GM23338 (cell line): ENCODE data around the gene UBE3C. TPM values are rescaled to one million over a fixed set of nuclear protein-coding genes. Genes with fewer than 3 reads are reported as not detected.

Experiments
- ATAC-seq: fragments of 200-7000 bp; cut with Tn5 transposase; 3 replicates; pipeline ENCODE4 v1.9.1; 2020
- DNase-seq: peaks from one replicate; pipeline ENCODE4 v3.0.0-alpha.2; 2015; ENCODE audit warnings: low spot score
- H2AFZ ChIP-seq: fragments of 200-600 bp; sonication (generic); 2 replicates; pipeline ENCODE4 v1.8.0; 2016; ENCODE audit warnings: antibody characterized with exemption, mild to moderate bottlenecking, moderate library complexity
- H3F3A ChIP-seq: fragments of 200-600 bp; sonication (generic); replicated peaks from 2 replicates; pipeline ENCODE4 v1.8.0; 2017; ENCODE audit warnings: antibody characterized with exemption, mixed run types, low read depth
- H3K27ac ChIP-seq: fragments of 200-600 bp; sonication (generic); 2 replicates; pipeline ENCODE4 v1.6.1; 2016; ENCODE audit warnings: low read depth
- H3K27me3 ChIP-seq: fragments of 200-600 bp; sonication (generic); 2 replicates; pipeline ENCODE4 v1.8.0; 2016; ENCODE audit warnings: mild to moderate bottlenecking, mixed run types, moderate library complexity; ENCODE audit not compliant: insufficient read depth
- H3K36me3 ChIP-seq: fragments of 200-600 bp; sonication (generic); 2 replicates; pipeline ENCODE4 v1.8.0; 2016; ENCODE audit warnings: mild to moderate bottlenecking; ENCODE audit not compliant: insufficient read depth
- H3K4me1 ChIP-seq: fragments of 200-600 bp; sonication (generic); 2 replicates; pipeline ENCODE4 v1.8.0; 2016; ENCODE audit warnings: mild to moderate bottlenecking, moderate library complexity; ENCODE audit not compliant: insufficient read depth
- H3K4me2 ChIP-seq: fragments of 200-600 bp; sonication (generic); 2 replicates; pipeline ENCODE4 v1.7.1; 2017; ENCODE audit warnings: mixed run types
- H3K4me3 ChIP-seq: fragments of 200-600 bp; sonication (generic); 2 replicates; pipeline ENCODE4 v1.6.1; 2016; ENCODE audit warnings: mixed run types
- H3K79me2 ChIP-seq: fragments of 200-600 bp; sonication (generic); replicated peaks from 2 replicates; pipeline ENCODE4 v1.8.0; 2017; ENCODE audit warnings: mild to moderate bottlenecking; ENCODE audit not compliant: insufficient read depth
- H3K9me2 ChIP-seq: fragments of 200-600 bp; sonication (generic); 2 replicates; pipeline ENCODE4 v1.8.0; 2017; ENCODE audit not compliant: insufficient read depth
- H4K20me1 ChIP-seq: fragments of 200-600 bp; sonication (generic); replicated peaks from 2 replicates; pipeline ENCODE4 v1.8.0; 2017; ENCODE audit warnings: mild to moderate bottlenecking; ENCODE audit not compliant: insufficient read depth
- H3K27ac Mint-ChIP-seq: 2 replicates; pipeline ENCODE4 v1.8.0; 2020; ENCODE audit warnings: inconsistent platforms, mild to moderate bottlenecking, moderate library complexity, mixed read lengths
- H3K27me3 Mint-ChIP-seq: 3 replicates; pipeline ENCODE4 v1.8.0; 2022; ENCODE audit warnings: low read depth, mild to moderate bottlenecking, moderate library complexity, mixed read lengths, inconsistent platforms; ENCODE audit not compliant: insufficient read depth, poor library complexity
- H3K36me3 Mint-ChIP-seq: 3 replicates; pipeline ENCODE4 v1.8.0; 2021; ENCODE audit warnings: low read depth, mild to moderate bottlenecking, inconsistent platforms, moderate library complexity, mixed read lengths
- H3K4me1 Mint-ChIP-seq: 3 replicates; pipeline ENCODE4 v1.8.0; 2020; ENCODE audit warnings: mild to moderate bottlenecking, inconsistent platforms, mixed read lengths
- H3K4me3 Mint-ChIP-seq: 3 replicates; pipeline ENCODE4 v1.8.0; 2021; ENCODE audit warnings: moderate library complexity, mild to moderate bottlenecking, inconsistent platforms, mixed read lengths
- H3K9me3 Mint-ChIP-seq: 3 replicates; pipeline ENCODE4 v1.8.0; 2020; ENCODE audit warnings: moderate library complexity, mild to moderate bottlenecking, inconsistent platforms, mixed read lengths
- CREB1 ChIP-seq: fragments of 250-450 bp; sonication (Bioruptor Pico); IDR thresholded peaks from 2 replicates; pipeline ENCODE4 v1.5.0; 2020; ENCODE audit warnings: low read depth, mild to moderate bottlenecking, moderate library complexity
- ETS1 ChIP-seq: IDR thresholded peaks from 2 replicates; pipeline ENCODE4 v1.6.1; 2016; ENCODE audit warnings: antibody characterized with exemption
- EZH2 ChIP-seq: fragments of 200-600 bp; sonication (generic); IDR thresholded peaks from one replicate; pipeline ENCODE4 v1.8.0; 2017; ENCODE audit warnings: antibody characterized with exemption, mild to moderate bottlenecking, low read depth; ENCODE audit not compliant: unreplicated experiment
- EZH2phosphoT487 ChIP-seq: fragments of 200-600 bp; sonication (generic); IDR thresholded peaks from one replicate; pipeline ENCODE4 v1.8.1; 2018; ENCODE audit warnings: antibody characterized with exemption; ENCODE audit not compliant: unreplicated experiment
- JUNB ChIP-seq: IDR thresholded peaks from one replicate; pipeline ENCODE4 v1.6.1; 2016; ENCODE audit warnings: antibody characterized with exemption; ENCODE audit not compliant: unreplicated experiment
- NANOG ChIP-seq: IDR thresholded peaks from 2 replicates; pipeline ENCODE4 v1.6.1; 2016; ENCODE audit warnings: antibody characterized with exemption, borderline replicate concordance
- POLR2AphosphoS5 ChIP-seq: IDR thresholded peaks from 2 replicates; pipeline ENCODE4 v1.6.1; 2016; ENCODE audit warnings: antibody characterized with exemption, low read depth
- REST ChIP-seq: IDR thresholded peaks from one replicate; pipeline ENCODE4 v1.6.1; 2018; ENCODE audit warnings: antibody characterized with exemption; ENCODE audit not compliant: unreplicated experiment
- STAT1 ChIP-seq: IDR thresholded peaks from one replicate; pipeline ENCODE4 v1.6.1; 2016; ENCODE audit warnings: antibody characterized with exemption; ENCODE audit not compliant: unreplicated experiment
- ZNF114 ChIP-seq: fragments of 250-450 bp; sonication (Bioruptor Pico); IDR thresholded peaks from 2 replicates; pipeline ENCODE4 v1.5.0; 2020; ENCODE audit warnings: mild to moderate bottlenecking, moderate library complexity
- ZNF331 ChIP-seq: fragments of 250-450 bp; sonication (Bioruptor Pico); IDR thresholded peaks from 2 replicates; pipeline ENCODE4 v1.5.0; 2020; ENCODE audit warnings: low read depth, mild to moderate bottlenecking, moderate library complexity
- ZNF462 ChIP-seq: fragments of 250-450 bp; sonication (Bioruptor Pico); IDR thresholded peaks from 2 replicates; pipeline ENCODE4 v1.5.0; 2020; ENCODE audit warnings: mild to moderate bottlenecking, moderate library complexity
- polyA plus RNA-seq: library from polyadenylated mRNA; unstranded; fragments of >200 nt; fragmentation: Nextera tagmentation; extraction: Ambion mirVana; gene quantifications from 2 replicates; pipeline ENCODE4 v1.2.1, GENCODE V29; 2016
- total RNA-seq: library from RNA; depleted of rRNA; stranded (reverse); fragments of >200 nt; shearing (Covaris generic); gene quantifications from 2 replicates; pipeline ENCODE4 v1.2.3, GENCODE V29; 2014
- TF ChIP-seq, protein P1 (sequence below), 2 experiments: fragments of 200-600 bp in 1 of 2; sonication (generic) in 1 of 2; conservative IDR thresholded peaks; 2 replicates each; pipeline versions ENCODE4 v1.5.1 to v1.6.1; 2016 to 2017; ENCODE audit warnings: antibody characterized with exemption in 2 of 2, low read depth in 2 of 2, mild to moderate bottlenecking in 2 of 2, moderate library complexity in 1 of 2

UBE3C gene
- total and polyA plus RNA-seq, 2 experiments from 2014 or later, result 16.8 to 76.9 TPM

- no peaks in the 10 kb centered on the region for H3K27me3 ChIP-seq
- peaks cover 46% of the 10 kb centered on the region for H3K36me3 ChIP-seq
- TF ChIP-seq ZNF331 (CRISPR knock-in tag) (no peak), ZNF462 (CRISPR knock-in tag) (no peak), ZNF114 (CRISPR knock-in tag) (no peak), EZH2phosphoT487 (no peak), NANOG (no peak), JUNB (no peak), POLR2AphosphoS5 (no peak), REST (no peak), ETS1 (no peak), CREB1 (no peak), EZH2 (no peak), STAT1 (no peak)
- TF ChIP-seq, protein P1, sequence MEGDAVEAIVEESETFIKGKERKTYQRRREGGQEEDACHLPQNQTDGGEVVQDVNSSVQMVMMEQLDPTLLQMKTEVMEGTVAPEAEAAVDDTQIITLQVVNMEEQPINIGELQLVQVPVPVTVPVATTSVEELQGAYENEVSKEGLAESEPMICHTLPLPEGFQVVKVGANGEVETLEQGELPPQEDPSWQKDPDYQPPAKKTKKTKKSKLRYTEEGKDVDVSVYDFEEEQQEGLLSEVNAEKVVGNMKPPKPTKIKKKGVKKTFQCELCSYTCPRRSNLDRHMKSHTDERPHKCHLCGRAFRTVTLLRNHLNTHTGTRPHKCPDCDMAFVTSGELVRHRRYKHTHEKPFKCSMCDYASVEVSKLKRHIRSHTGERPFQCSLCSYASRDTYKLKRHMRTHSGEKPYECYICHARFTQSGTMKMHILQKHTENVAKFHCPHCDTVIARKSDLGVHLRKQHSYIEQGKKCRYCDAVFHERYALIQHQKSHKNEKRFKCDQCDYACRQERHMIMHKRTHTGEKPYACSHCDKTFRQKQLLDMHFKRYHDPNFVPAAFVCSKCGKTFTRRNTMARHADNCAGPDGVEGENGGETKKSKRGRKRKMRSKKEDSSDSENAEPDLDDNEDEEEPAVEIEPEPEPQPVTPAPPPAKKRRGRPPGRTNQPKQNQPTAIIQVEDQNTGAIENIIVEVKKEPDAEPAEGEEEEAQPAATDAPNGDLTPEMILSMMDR (conservative IDR thresholded peaks at IDR 0.05; ENCODE audit: low read depth in 2 of 2), result no peak
- no peak overlapping the region for H3K4me3 ChIP-seq
- H3K4me1 ChIP-seq, result peaks cover 4% of the 10 kb centered on the region; the same call in 1 of the 2 replicates
- Mint-ChIP-seq H3K36me3 (peaks cover 76% of the 10 kb centered on the region), H3K27ac (peak overlapping the region; percentile 28; the same call in 1 of the 2 replicates), H3K4me3 (no peak overlapping the region), H3K27me3 (peaks cover 2% of the 10 kb centered on the region), H3K9me3 (no peaks in the 10 kb centered on the region), H3K4me1 (peaks cover 13% of the 10 kb centered on the region)
- no peak overlapping the region for H2AFZ ChIP-seq
- no peaks in the 10 kb centered on the region; the same call in 1 of the 2 replicates for H4K20me1 ChIP-seq
- H3K27ac ChIP-seq, result peak overlapping the region; percentile 43
- no peak overlapping the region for H3K4me2 ChIP-seq
- no peaks in the 10 kb centered on the region for H3F3A ChIP-seq
- DNase-seq (no peak), ATAC-seq (no peak)
- H3K79me2 ChIP-seq, result no peaks in the 10 kb centered on the region; the same call in 1 of the 2 replicates
- H3K9me2 ChIP-seq, result no peaks in the 10 kb centered on the region
Observed at GRCh38 chr7:157183832-157184231, 45.1 kb downstream of the UBE3C start.
